ENCODE measurements around the gene PCARE. TPM values are rescaled to one million over a fixed set of nuclear protein-coding genes. Genes with fewer than 3 reads are reported as not detected.

The PCARE gene
- total RNA-seq, 1 experiment from 2014 or later = not detected

DNA sequence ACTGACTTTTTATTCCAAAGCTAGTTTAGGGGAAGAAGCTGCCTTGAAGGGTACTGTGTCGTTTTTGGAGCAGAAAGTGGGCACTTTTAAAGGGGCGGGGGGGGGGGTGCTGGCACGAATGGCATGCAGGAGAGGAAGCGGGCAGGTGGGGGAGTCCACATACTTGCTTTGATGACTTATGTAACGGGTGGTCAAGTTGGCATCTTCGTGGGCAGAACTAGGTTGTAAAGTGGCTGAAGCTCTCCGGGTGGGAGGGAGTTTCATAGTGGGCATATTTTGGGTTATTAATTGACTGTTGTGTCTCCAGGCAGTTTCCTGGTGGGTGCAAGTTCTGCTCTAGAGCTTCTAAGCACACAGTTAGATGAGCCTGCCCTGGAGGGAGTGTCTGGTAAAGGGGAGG, 19.9 kb downstream of the PCARE start:
- H3K27ac Mint-ChIP-seq = no peak overlapping the region
- ATAC-seq (no peak), DNase-seq (ENCODE audit: low spot score) (no peak)
- peaks cover 19% of the 10 kb centered on the region for H3K4me1 Mint-ChIP-seq
- H3K9me3 Mint-ChIP-seq = no peaks in the 10 kb centered on the region
- no peaks in the 10 kb centered on the region for H3K36me3 Mint-ChIP-seq
- ChIA-PET CTCF (no interaction called here), POLR2A (no interaction called here)
- H3K4me3 Mint-ChIP-seq = no peak overlapping the region
- TF ChIP-seq, protein P1, sequence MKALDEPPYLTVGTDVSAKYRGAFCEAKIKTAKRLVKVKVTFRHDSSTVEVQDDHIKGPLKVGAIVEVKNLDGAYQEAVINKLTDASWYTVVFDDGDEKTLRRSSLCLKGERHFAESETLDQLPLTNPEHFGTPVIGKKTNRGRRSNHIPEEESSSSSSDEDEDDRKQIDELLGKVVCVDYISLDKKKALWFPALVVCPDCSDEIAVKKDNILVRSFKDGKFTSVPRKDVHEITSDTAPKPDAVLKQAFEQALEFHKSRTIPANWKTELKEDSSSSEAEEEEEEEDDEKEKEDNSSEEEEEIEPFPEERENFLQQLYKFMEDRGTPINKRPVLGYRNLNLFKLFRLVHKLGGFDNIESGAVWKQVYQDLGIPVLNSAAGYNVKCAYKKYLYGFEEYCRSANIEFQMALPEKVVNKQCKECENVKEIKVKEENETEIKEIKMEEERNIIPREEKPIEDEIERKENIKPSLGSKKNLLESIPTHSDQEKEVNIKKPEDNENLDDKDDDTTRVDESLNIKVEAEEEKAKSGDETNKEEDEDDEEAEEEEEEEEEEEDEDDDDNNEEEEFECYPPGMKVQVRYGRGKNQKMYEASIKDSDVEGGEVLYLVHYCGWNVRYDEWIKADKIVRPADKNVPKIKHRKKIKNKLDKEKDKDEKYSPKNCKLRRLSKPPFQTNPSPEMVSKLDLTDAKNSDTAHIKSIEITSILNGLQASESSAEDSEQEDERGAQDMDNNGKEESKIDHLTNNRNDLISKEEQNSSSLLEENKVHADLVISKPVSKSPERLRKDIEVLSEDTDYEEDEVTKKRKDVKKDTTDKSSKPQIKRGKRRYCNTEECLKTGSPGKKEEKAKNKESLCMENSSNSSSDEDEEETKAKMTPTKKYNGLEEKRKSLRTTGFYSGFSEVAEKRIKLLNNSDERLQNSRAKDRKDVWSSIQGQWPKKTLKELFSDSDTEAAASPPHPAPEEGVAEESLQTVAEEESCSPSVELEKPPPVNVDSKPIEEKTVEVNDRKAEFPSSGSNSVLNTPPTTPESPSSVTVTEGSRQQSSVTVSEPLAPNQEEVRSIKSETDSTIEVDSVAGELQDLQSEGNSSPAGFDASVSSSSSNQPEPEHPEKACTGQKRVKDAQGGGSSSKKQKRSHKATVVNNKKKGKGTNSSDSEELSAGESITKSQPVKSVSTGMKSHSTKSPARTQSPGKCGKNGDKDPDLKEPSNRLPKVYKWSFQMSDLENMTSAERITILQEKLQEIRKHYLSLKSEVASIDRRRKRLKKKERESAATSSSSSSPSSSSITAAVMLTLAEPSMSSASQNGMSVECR (CRISPR knock-in tag; IDR thresholded peaks at IDR 0.05; ENCODE audit: borderline replicate concordance) = no peak
- TF ChIP-seq HMGXB4 (CRISPR knock-in tag; IDR thresholded peaks at IDR 0.05) (no peak), ZNF263 (CRISPR knock-in tag; IDR thresholded peaks at IDR 0.05; ENCODE audit: low read depth) (no peak), TEAD1 (CRISPR knock-in tag; IDR thresholded peaks at IDR 0.05) (no peak), HMGA2 (CRISPR knock-in tag; IDR thresholded peaks at IDR 0.05) (no peak), CBFB (CRISPR knock-in tag; IDR thresholded peaks at IDR 0.05; ENCODE audit: low read depth) (no peak), NFE2L1 (CRISPR knock-in tag; IDR thresholded peaks at IDR 0.05) (no peak), MXD4 (CRISPR knock-in tag; IDR thresholded peaks at IDR 0.05; ENCODE audit: borderline replicate concordance) (no peak), AFF4 (CRISPR knock-in tag; IDR thresholded peaks at IDR 0.05; ENCODE audit: borderline replicate concordance) (no peak)
- TF ChIP-seq, protein P2, sequence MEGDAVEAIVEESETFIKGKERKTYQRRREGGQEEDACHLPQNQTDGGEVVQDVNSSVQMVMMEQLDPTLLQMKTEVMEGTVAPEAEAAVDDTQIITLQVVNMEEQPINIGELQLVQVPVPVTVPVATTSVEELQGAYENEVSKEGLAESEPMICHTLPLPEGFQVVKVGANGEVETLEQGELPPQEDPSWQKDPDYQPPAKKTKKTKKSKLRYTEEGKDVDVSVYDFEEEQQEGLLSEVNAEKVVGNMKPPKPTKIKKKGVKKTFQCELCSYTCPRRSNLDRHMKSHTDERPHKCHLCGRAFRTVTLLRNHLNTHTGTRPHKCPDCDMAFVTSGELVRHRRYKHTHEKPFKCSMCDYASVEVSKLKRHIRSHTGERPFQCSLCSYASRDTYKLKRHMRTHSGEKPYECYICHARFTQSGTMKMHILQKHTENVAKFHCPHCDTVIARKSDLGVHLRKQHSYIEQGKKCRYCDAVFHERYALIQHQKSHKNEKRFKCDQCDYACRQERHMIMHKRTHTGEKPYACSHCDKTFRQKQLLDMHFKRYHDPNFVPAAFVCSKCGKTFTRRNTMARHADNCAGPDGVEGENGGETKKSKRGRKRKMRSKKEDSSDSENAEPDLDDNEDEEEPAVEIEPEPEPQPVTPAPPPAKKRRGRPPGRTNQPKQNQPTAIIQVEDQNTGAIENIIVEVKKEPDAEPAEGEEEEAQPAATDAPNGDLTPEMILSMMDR (IDR thresholded peaks at IDR 0.05) = no peak
- TF ChIP-seq, protein P3, sequence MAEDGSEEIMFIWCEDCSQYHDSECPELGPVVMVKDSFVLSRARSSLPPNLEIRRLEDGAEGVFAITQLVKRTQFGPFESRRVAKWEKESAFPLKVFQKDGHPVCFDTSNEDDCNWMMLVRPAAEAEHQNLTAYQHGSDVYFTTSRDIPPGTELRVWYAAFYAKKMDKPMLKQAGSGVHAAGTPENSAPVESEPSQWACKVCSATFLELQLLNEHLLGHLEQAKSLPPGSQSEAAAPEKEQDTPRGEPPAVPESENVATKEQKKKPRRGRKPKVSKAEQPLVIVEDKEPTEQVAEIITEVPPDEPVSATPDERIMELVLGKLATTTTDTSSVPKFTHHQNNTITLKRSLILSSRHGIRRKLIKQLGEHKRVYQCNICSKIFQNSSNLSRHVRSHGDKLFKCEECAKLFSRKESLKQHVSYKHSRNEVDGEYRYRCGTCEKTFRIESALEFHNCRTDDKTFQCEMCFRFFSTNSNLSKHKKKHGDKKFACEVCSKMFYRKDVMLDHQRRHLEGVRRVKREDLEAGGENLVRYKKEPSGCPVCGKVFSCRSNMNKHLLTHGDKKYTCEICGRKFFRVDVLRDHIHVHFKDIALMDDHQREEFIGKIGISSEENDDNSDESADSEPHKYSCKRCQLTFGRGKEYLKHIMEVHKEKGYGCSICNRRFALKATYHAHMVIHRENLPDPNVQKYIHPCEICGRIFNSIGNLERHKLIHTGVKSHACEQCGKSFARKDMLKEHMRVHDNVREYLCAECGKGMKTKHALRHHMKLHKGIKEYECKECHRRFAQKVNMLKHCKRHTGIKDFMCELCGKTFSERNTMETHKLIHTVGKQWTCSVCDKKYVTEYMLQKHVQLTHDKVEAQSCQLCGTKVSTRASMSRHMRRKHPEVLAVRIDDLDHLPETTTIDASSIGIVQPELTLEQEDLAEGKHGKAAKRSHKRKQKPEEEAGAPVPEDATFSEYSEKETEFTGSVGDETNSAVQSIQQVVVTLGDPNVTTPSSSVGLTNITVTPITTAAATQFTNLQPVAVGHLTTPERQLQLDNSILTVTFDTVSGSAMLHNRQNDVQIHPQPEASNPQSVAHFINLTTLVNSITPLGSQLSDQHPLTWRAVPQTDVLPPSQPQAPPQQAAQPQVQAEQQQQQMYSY (CRISPR knock-in tag; IDR thresholded peaks at IDR 0.05) = no peak
- no peaks in the 10 kb centered on the region for H3K27me3 Mint-ChIP-seq (ENCODE audit: low read depth)
